Skin epidermis (tissue), 12 donors: Measurements from ENCODE around the gene TIAM2.
"Not testable (repeated sequence)": the region's sequence is repeated elsewhere in the genome, so short reads cannot be mapped to it uniquely, and the experiment has no call there.

Source experiments
- H3K27ac ChIP-seq, 21 experiments: fragments of 200-600 bp; sonication (generic) in 11 of 21; one replicate each; pipeline ENCODE4 v1.5.0; 2020; ENCODE audit warnings: mild to moderate bottlenecking in 3 of 21, inconsistent platforms in 2 of 21, moderate library complexity in 2 of 21
- H3K4me3 ChIP-seq, 7 experiments: fragments of 200-600 bp; sonication (generic) in 2 of 7; one replicate each; pipeline ENCODE4 v1.5.0; 2020; ENCODE audit warnings: inconsistent platforms in 2 of 7, mild to moderate bottlenecking in 2 of 7, moderate library complexity in 1 of 7

TIAM2 gene

GRCh38 chr6:155085582-155086257 is 90.6 kb downstream of the TIAM2 start:
- no peak overlapping the region for H3K4me3 ChIP-seq

DNA sequence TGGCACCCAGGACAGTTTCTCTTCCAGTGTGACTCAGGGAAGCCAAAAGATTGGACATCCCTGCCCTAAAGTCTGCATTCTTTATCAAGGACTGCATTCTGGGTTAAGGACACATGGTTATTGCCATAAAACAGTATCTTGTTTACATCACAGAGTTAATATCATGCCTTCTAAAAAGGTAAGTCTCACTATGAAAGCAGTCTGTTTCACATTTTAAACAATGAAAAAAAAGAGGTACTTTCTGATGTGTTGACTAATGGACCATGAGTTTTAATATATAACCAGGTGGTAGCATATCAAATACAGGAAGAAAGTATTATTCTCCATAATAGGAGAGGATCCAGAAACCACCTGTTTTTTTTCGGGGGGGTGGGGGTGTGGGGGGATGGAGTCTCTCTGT is 93.7 kb downstream of the TIAM2 start:
- H3K27ac ChIP-seq: no peak overlapping the region
- H3K4me3 ChIP-seq: no peak overlapping the region

More at GRCh38 chr6:155085582-155086257, 90.6 kb downstream of the TIAM2 start:
- H3K27ac ChIP-seq: no peak overlapping the region

DNA sequence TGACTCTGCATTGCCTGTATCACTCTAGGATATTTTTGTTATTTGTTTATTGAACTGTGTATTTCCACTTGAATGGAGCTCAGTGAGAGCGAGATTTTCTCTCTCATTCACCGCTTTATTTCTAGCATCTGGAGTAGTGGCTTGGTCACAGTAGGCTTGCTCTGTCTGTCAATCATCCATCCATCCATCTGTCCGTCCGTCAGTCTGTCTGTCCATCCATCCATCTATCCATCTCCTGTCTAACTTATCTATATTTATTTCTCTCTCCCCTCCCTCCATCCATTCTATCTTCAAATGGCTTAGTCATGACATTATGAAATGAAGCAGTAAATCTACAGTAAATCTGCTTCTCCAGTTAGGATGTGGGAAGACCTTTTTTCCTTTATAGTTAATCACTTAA is 94.6 kb downstream of the TIAM2 start:
- Histone ChIP-seq H3K4me3 (no peak overlapping the region), H3K27ac (no peak overlapping the region)

DNA sequence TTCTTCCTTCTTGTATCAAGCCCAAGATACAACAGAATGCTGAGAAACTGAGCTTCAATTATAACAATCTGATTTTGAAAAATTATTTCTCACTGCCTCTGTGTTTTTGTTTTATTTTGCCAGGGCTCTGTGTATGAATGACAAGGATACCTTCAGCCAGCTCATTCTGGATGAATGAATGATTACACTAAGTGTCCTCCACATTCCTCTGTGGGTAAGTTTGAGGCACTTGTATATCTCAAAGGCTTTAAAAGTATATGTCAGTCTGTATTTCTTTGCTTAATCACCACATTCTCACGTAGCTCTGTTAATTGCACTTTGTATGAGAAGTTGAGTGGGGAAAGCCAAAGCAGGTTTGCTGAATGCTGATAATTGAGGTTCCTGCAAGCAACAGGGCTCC is 95.1 kb downstream of the TIAM2 start:
- Histone ChIP-seq H3K4me3 (no peak overlapping the region), H3K27ac (no peak overlapping the region)

GRCh38 chr6:155091756-155092155 is 96.6 kb downstream of the TIAM2 start:
- Histone ChIP-seq H3K4me3 (no peak overlapping the region), H3K27ac (no peak overlapping the region)

- Histone ChIP-seq H3K4me3 (no peak overlapping the region), H3K27ac (peak overlapping the region in 1 of 21 experiments; percentile 40)
These were observed 98.3 kb downstream of the TIAM2 start for GRCh38 chr6:155093430-155093829.

- Histone ChIP-seq H3K4me3 (no peak overlapping the region), H3K27ac (no peak overlapping the region)
These were observed 105.0 kb downstream of the TIAM2 start for GRCh38 chr6:155100087-155100486.

- H3K27ac ChIP-seq: no peak overlapping the region
- no peak overlapping the region for H3K4me3 ChIP-seq
These were observed 105.5 kb downstream of the TIAM2 start for GRCh38 chr6:155100591-155100990.

DNA sequence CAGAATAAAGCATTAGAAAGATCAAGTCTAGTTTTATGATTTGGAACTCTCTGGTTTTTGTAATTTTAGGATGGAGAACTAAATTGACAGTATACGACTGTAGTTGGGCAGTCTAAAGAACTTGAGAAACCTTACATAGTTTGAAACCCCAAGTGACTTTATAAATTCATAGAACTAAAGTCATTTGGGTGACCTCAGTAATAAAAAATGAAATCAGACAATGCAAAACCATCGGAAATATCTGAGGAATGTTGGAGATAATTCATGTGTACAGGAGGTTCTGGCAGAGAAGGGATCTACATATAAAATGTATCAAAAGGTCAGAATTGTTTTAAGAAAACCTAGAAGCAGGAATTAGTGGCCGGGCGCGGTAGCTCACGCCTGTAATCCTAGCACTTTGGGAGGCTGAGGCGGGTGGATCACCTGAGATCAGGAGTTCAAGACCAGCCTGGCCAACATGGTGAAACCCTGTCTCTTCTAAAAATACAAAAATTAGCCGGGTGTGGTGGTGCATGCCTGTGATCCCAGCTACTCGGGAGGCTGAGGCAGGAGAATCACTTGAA is 108.0 kb downstream of the TIAM2 start:
- not testable (repeated sequence) for H3K4me3 ChIP-seq, H3K27ac ChIP-seq

- H3K4me3 ChIP-seq: no peak overlapping the region
These were observed 108.8 kb downstream of the TIAM2 start for GRCh38 chr6:155103816-155104366.

DNA sequence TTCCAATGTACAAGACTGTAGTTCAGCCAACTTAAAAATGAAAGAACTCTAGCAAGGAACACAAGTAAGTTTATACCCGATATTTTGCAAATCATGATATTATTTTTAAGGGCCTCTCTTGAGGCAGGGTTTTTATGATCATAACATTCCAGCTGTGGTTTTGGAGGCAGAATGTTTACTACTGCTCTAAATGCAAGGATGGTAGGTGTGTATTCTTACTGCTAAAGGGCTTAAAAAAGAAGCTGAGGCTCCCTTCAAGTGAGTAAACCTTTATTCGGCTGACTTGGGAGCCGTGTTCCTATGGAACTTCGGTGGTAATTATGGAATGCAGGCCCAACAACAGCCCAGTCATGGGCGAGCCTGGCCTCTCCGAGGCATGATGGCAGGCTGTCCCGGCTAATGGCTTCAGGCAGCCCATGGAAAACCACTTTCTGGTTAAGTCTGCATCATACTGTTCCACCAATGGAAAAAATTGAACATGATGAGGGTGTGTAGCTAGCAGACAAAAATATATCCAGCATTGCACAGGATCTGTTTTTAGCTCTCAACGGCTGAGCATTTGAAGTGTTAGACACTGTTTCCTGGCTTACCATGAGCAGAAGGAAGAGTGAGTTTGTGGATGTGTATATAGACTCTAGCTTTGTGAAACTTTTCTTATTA is 111.5 kb downstream of the TIAM2 start:
- Histone ChIP-seq H3K4me3 (no peak overlapping the region), H3K27ac (peak overlapping the region in 1 of 21 experiments; percentile 39)

More at GRCh38 chr6:155103816-155104366, 108.8 kb downstream of the TIAM2 start:
- no peak overlapping the region for H3K27ac ChIP-seq

DNA sequence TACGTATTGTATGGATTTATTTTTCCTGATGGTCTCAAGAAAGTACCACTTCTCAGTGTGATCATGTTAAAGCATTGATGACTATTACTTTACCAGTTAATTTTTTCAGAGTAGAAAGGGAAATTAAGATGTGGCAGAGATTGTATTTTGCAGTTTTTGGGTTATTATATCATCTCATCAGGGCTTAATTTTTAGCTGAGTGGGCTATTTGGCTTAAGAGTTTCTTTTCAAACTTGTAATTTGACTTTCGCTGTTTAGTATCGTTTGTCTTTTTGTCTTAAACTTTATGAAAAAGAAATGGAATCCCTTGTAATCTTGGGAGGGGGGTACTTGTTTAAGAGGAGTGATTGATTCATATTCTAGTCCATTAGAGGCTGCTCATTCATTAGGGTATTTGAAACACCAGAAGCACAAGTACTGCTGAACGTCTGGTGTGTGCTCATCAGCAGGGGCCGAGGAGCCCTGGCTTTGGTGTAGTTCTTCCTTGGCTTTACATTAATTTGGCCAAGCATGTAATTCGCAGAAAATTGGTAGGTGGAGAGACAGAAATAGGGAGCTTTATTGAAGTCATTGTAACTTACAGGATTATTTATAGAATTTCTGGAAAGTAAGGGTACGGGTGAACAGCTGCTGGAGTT is 112.4 kb downstream of the TIAM2 start:
- Histone ChIP-seq H3K27ac (peak overlapping the region in 1 of 21 experiments; percentile 39), H3K4me3 (no peak overlapping the region)

DNA sequence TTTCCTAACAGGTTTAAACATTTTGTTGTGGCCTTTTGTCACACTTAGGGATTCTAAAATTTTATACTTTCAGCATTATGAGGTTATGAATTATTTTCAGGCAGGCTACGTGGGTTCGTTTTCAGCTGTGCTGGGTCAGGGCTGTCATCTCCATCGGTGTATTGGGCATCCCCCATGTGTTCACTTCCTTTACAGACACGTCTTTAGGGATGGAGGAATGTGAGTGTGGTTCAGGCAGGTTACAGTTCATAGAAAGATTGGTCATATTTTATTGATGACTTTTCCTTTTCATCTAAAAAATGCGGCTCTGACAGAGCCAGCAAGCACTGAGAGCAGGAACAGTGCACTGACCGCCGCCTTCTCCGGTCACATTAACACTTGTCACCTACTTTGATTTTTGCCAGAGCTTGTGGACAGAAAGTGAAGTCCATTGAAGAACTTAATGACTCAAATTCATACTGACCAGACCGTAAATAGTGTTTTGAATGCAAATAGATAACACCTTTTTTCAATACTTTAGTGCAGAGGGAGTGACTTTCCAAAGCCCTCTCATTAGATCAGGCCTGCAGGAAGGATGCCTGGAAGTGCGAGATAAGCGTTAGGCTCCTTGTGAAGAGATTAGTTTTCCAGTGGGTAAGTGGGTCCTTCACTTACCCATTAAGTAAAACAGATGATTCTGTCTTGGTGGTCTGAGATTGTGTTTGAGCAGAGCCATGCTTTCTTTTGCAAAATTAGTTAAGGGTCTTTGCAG is 113.1 kb downstream of the TIAM2 start:
- Histone ChIP-seq H3K27ac (no peak overlapping the region), H3K4me3 (no peak overlapping the region)

- no peak overlapping the region for H3K27ac ChIP-seq
- H3K4me3 ChIP-seq: no peak overlapping the region
These were observed 115.6 kb downstream of the TIAM2 start for GRCh38 chr6:155110721-155111120.

DNA sequence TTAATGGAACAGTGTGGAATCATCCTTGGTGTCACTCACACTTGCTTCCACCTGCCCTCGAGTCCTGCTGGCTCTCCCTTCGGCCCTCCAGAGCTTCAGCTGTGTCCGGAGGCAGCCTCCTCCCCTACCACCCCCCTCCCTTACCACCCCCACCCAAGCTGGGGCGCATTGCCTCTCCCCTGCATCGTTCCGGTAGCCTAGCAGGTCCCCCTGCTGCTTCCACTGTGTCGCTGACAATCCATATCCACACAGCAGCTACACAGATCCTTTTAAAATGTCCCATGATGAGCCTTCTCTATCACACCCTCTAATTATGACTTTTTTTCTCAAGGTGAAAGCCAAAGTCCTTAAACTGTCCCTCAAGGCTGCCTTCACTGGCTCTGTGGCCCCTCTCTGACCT is 117.6 kb downstream of the TIAM2 start:
- Histone ChIP-seq H3K27ac (no peak overlapping the region), H3K4me3 (no peak overlapping the region)

- H3K4me3 ChIP-seq: no peak overlapping the region
These were observed 120.9 kb downstream of the TIAM2 start for GRCh38 chr6:155115893-155116570.

GRCh38 chr6:155116571-155116910 is 121.4 kb downstream of the TIAM2 start:
- H3K27ac ChIP-seq: no peak overlapping the region

More at GRCh38 chr6:155115893-155116570, 120.9 kb downstream of the TIAM2 start:
- H3K27ac ChIP-seq: no peak overlapping the region

DNA sequence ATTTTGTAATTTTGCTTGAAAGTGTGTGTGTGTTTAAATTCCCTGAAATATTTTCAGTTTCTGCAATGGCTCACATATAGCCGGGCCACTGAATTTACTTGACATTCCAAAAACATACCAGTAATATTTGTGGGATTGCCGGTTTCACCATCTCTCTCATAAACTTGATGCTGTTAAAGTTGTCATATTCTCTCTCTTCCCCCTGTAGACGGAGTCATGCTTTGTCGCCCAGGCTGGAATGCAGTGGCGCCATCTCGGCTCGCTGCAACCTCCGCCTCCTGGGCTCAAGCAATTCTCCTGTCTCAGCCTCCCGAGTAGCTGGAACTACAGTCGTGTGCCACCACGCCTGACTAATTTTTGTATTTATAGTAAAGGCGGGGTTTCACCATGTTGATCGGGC is 122.1 kb downstream of the TIAM2 start:
- no peak overlapping the region for H3K27ac ChIP-seq
- no peak overlapping the region for H3K4me3 ChIP-seq

More at GRCh38 chr6:155116571-155116910, 121.4 kb downstream of the TIAM2 start:
- H3K4me3 ChIP-seq: no peak overlapping the region

DNA sequence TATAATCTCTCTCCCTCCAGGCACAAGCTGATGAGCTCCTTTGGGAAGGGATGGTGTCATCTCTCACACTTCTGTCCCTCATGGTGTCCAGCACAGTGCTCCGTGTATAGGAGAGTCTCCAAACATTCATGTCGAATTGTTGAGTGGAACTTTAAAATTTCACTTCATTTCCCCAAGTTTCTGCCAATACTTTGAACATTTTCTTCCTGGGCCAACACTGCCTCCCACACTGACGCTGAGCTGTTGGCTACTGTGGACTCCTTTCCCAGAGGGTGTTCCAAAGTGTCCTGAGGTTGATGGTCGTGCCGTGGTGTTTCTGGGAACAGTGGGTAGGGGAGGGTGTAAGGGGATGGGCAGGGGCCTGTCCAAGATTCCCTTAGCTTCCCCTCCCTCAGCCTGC is 122.7 kb downstream of the TIAM2 start:
- Histone ChIP-seq H3K4me3 (no peak overlapping the region), H3K27ac (no peak overlapping the region)
